Thymus (tissue), 11 donors: ENCODE data around the gene HSDL2. TPM values are rescaled to one million over a fixed set of nuclear protein-coding genes. Genes with fewer than 3 reads are reported as not detected.

ENCODE experiments used
- DNase-seq, 9 donors: peaks; one replicate each; pipeline ENCODE4 v3.0.0-alpha.2; 2013; ENCODE audit warnings: low spot score in 9 of 9, low read depth in 6 of 9, missing footprints in 1 of 9
- H3K27ac ChIP-seq, 2 donors: one replicate each; pipeline ENCODE4 v1.5.1; 2013; ENCODE audit warnings: control low read depth in 1 of 2, low read depth in 1 of 2, low read length in 1 of 2, mild to moderate bottlenecking in 1 of 2, moderate library complexity in 1 of 2
- H3K27me3 ChIP-seq, 2 donors: one replicate each; pipeline ENCODE4 v1.5.1; 2013; ENCODE audit warnings: low read length in 1 of 2; ENCODE audit not compliant: control insufficient read depth in 2 of 2, insufficient read depth in 1 of 2
- H3K36me3 ChIP-seq, 2 donors: one replicate each; pipeline ENCODE4 v1.5.1; 2013; ENCODE audit warnings: low read length in 1 of 2, mild to moderate bottlenecking in 1 of 2, moderate library complexity in 1 of 2; ENCODE audit not compliant: control insufficient read depth in 2 of 2, insufficient read depth in 2 of 2
- H3K4me1 ChIP-seq, 2 donors: one replicate each; pipeline ENCODE4 v1.5.1; 2013; ENCODE audit warnings: low read length in 2 of 2; ENCODE audit not compliant: control insufficient read depth in 2 of 2, insufficient read depth in 2 of 2
- H3K4me3 ChIP-seq, 2 donors: one replicate each; pipeline ENCODE4 v1.5.1; 2013; ENCODE audit warnings: low read length in 2 of 2, control low read depth in 1 of 2, mild to moderate bottlenecking in 1 of 2
- H3K9me3 ChIP-seq, 2 donors: one replicate each; pipeline ENCODE4 v1.5.1; 2013; ENCODE audit warnings: low read length in 1 of 2, mild to moderate bottlenecking in 1 of 2; ENCODE audit not compliant: control insufficient read depth in 2 of 2, insufficient read depth in 1 of 2
- WGBS: extraction: QIAGEN DNeasy Blood & Tissue Kit; methylation state at CpG from one replicate; pipeline ENCODE4 v1.1.7; 2013; 5-methylcytosine and 5-hydroxymethylcytosine counted together
- polyA plus RNA-seq: library from polyadenylated mRNA; stranded (reverse); fragments of 200-250 nt; gene quantifications from one replicate; pipeline ENCODE4 v1.2.3, GENCODE V29; 2013
- total RNA-seq: library from RNA; stranded (reverse); fragments of 120-200 nt; gene quantifications from one replicate; pipeline ENCODE4 v1.2.4, GENCODE V29; 2013
- donor health status: healthy.

HSDL2 gene
- total and polyA plus RNA-seq, 2 donors = 27.6 to 28.6 TPM

- Histone ChIP-seq H3K27ac (no peak overlapping the region), H3K4me1 (no peaks in the 10 kb centered on the region), H3K9me3 (no peaks in the 10 kb centered on the region), H3K36me3 (no peaks in the 10 kb centered on the region), H3K4me3 (no peak overlapping the region), H3K27me3 (no peaks in the 10 kb centered on the region)
- peak in 8 of 9 donors; percentile 6 to 50 (median 23) for DNase-seq
Measured at GRCh38 chr9:112443200-112443599, 63.3 kb downstream of the HSDL2 start.

GRCh38 chr9:112443636-112444035, 63.7 kb downstream of the HSDL2 start:
- no peak for DNase-seq
- Histone ChIP-seq H3K9me3 (no peaks in the 10 kb centered on the region), H3K27me3 (no peaks in the 10 kb centered on the region), H3K4me1 (no peaks in the 10 kb centered on the region), H3K36me3 (no peaks in the 10 kb centered on the region), H3K27ac (no peak overlapping the region), H3K4me3 (no peak overlapping the region)
- WGBS = 100% methylated on average over 1 of the region's 1 CpG

- Histone ChIP-seq H3K4me3 (no peak overlapping the region), H3K4me1 (no peaks in the 10 kb centered on the region), H3K36me3 (no peaks in the 10 kb centered on the region), H3K27me3 (no peaks in the 10 kb centered on the region), H3K9me3 (no peaks in the 10 kb centered on the region), H3K27ac (no peak overlapping the region)
- WGBS = 58% methylated on average over 1 of the region's 1 CpG
- no peak for DNase-seq
Measured at GRCh38 chr9:112445196-112445595, 65.3 kb downstream of the HSDL2 start.

GRCh38 chr9:112446080-112446479, 66.2 kb downstream of the HSDL2 start:
- no peak overlapping the region for H3K27ac ChIP-seq
- no peaks in the 10 kb centered on the region for H3K27me3 ChIP-seq
- no peak overlapping the region for H3K4me3 ChIP-seq
- no peak for DNase-seq
- 100% methylated on average over 2 of the region's 2 CpGs for WGBS
- H3K36me3 ChIP-seq = no peaks in the 10 kb centered on the region
- H3K4me1 ChIP-seq = no peaks in the 10 kb centered on the region
- no peaks in the 10 kb centered on the region for H3K9me3 ChIP-seq

DNA sequence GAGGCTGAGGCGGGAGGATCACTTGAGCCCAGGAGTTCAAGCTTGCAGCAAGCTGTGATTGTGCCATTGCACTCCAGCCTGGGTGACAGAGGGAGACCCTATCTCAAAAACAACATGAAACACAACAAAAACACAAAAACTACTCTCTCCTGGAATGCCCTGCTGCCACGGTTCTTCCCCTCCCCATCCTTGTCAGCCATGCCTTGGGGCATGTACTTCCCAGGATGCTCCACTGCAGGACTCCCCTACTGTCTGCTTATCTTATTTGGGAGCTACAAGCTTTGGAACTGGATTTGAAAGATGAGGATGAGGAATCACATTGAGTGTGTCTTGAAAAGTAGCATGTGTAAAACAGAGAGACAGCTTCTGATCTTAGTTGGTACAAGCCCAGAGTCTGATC, 66.6 kb downstream of the HSDL2 start:
- Histone ChIP-seq H3K27ac (no peak overlapping the region), H3K27me3 (no peaks in the 10 kb centered on the region), H3K4me3 (no peak overlapping the region), H3K4me1 (no peaks in the 10 kb centered on the region), H3K9me3 (no peaks in the 10 kb centered on the region), H3K36me3 (no peaks in the 10 kb centered on the region)
- DNase-seq = no peak
- WGBS = 98% methylated on average over 2 of the region's 2 CpGs

DNA sequence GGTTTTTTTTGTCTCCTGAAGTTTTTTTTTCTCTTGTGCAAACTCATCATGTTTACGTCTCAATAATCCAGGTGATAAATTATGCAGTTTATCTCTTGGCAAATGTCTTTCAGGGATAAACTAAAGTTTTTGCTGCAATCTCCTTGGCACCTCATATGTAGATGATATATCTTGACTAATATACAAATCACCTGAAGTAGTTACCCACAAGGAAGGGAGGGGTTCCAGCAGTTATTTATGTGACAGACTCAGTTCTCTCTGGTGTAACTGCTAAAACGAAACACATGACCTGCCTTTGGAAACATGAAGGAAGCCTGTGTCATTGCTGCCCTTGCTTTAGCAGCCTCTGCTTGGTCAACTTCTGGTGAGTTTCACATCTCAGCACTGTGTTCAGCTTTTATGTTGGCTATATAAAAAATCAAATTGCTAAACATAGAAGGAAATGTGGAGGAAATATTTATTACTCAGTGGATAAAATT, 67.4 kb downstream of the HSDL2 start:
- no peaks in the 10 kb centered on the region for H3K27me3 ChIP-seq
- 59% methylated on average over 2 of the region's 2 CpGs for WGBS
- H3K9me3 ChIP-seq = no peaks in the 10 kb centered on the region
- DNase-seq = peak in 2 of 9 donors; percentile 2 to 15
- H3K36me3 ChIP-seq = no peaks in the 10 kb centered on the region
- no peaks in the 10 kb centered on the region for H3K4me1 ChIP-seq
- no peak overlapping the region for H3K27ac ChIP-seq
- H3K4me3 ChIP-seq = no peak overlapping the region

GRCh38 chr9:112462855-112463254, 82.9 kb downstream of the HSDL2 start:
- no peak for DNase-seq
- no peak overlapping the region for H3K27ac ChIP-seq
- 100% methylated on average over 1 of the region's 1 CpG for WGBS
- no peaks in the 10 kb centered on the region for H3K9me3 ChIP-seq
- H3K4me1 ChIP-seq = no peaks in the 10 kb centered on the region
- H3K4me3 ChIP-seq = no peak overlapping the region
- peaks cover 2 to 11% of the 10 kb centered on the region in 2 donors for H3K36me3 ChIP-seq
- H3K27me3 ChIP-seq = no peaks in the 10 kb centered on the region

DNA sequence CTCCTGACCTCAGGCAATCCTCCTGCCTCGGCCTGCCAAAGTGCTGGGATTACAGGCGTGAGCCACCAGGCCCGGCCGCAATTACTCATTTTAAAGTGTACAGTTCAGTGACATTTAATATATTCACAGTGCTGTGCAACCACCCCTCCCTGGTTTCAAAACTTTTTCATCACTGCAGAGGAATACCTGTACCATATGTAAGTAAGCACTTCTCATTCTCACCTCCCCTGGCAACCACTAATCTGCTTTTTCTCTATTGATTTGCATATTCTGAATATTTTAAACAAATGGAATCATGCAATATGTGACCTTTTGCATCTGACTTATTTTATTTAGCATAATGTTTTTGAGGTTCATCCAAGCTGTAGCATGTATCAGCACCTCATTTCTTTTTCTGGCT, 85.4 kb downstream of the HSDL2 start:
- Histone ChIP-seq H3K36me3 (no peaks in the 10 kb centered on the region), H3K4me3 (no peak overlapping the region), H3K27ac (no peak overlapping the region), H3K27me3 (no peaks in the 10 kb centered on the region), H3K4me1 (no peaks in the 10 kb centered on the region), H3K9me3 (no peaks in the 10 kb centered on the region)
- DNase-seq = no peak
- 97% methylated on average over 4 of the region's 4 CpGs for WGBS

- H3K4me3 ChIP-seq = no peak overlapping the region
- 98% methylated on average over 3 of the region's 3 CpGs for WGBS
- H3K27me3 ChIP-seq = no peaks in the 10 kb centered on the region
- no peak overlapping the region for H3K27ac ChIP-seq
- H3K4me1 ChIP-seq = no peaks in the 10 kb centered on the region
- peaks cover 0 to 3% of the 10 kb centered on the region in 2 donors for H3K9me3 ChIP-seq
- H3K36me3 ChIP-seq = peaks cover 3 to 7% of the 10 kb centered on the region in 2 donors
- DNase-seq = no peak
Measured at GRCh38 chr9:112472996-112473395, 93.1 kb downstream of the HSDL2 start.

GRCh38 chr9:112473986-112474385, 94.1 kb downstream of the HSDL2 start:
- 98% methylated on average over 2 of the region's 2 CpGs for WGBS
- Histone ChIP-seq H3K4me1 (no peaks in the 10 kb centered on the region), H3K9me3 (peaks cover 0 to 3% of the 10 kb centered on the region in 2 donors), H3K27ac (no peak overlapping the region), H3K27me3 (no peaks in the 10 kb centered on the region), H3K4me3 (no peak overlapping the region), H3K36me3 (peaks cover 3 to 7% of the 10 kb centered on the region in 2 donors)
- no peak for DNase-seq
